Suprapubic skin (tissue), 4 donors: ENCODE data around the gene MAPKAPK5. TPM values are rescaled to one million over a fixed set of nuclear protein-coding genes. Genes with fewer than 3 reads are reported as not detected.

Experiments
- DNase-seq, 2 donors: peaks; one replicate each; pipeline ENCODE4 v3.0.0-alpha.2; 2019; ENCODE audit warnings: low spot score in 2 of 2
- H3K27ac ChIP-seq: fragments of 200-600 bp; sonication (generic); one replicate; pipeline ENCODE4 v1.5.1; 2019
- H3K27me3 ChIP-seq: fragments of 200-600 bp; sonication (generic); one replicate; pipeline ENCODE4 v1.5.1; 2019
- H3K36me3 ChIP-seq: fragments of 200-600 bp; sonication (generic); one replicate; pipeline ENCODE4 v1.5.1; 2019
- H3K4me1 ChIP-seq: fragments of 200-600 bp; sonication (generic); one replicate; pipeline ENCODE4 v1.5.1; 2019
- H3K4me3 ChIP-seq: fragments of 200-600 bp; sonication (generic); one replicate; pipeline ENCODE4 v1.5.1; 2019; ENCODE audit warnings: mild to moderate bottlenecking
- H3K9me3 ChIP-seq: fragments of 200-600 bp; sonication (generic); one replicate; pipeline ENCODE4 v1.5.1; 2019
- CTCF ChIP-seq, 2 donors: fragments of 200-600 bp in 1 of 2; fragments of 450-650 bp in 1 of 2; sonication (generic) in 1 of 2; IDR thresholded peaks; one replicate each; pipeline ENCODE4 v1.5.1; 2016 to 2019; ENCODE audit warnings: antibody characterized with exemption in 2 of 2, mild to moderate bottlenecking in 1 of 2, moderate library complexity in 1 of 2
- EP300 ChIP-seq: sonication (generic); formaldehyde crosslinking; IDR thresholded peaks from one replicate; pipeline ENCODE4 v1.6.1; 2017; ENCODE audit warnings: antibody characterized with exemption
- POLR2A ChIP-seq, 2 donors: fragments of 450-650 bp; IDR thresholded peaks; one replicate each; pipeline ENCODE4 v1.6.1; 2017; ENCODE audit warnings: antibody characterized with exemption in 2 of 2, mild to moderate bottlenecking in 2 of 2, moderate library complexity in 2 of 2
- POLR2AphosphoS5 ChIP-seq, 3 donors: sonication (generic); formaldehyde crosslinking; IDR thresholded peaks; one replicate each; pipeline ENCODE4 v1.6.1; 2017; ENCODE audit warnings: antibody characterized with exemption in 3 of 3
- WGBS: methylation state at CpG from one replicate; pipeline ENCODE4 v1.1.5; 2018; 5-methylcytosine and 5-hydroxymethylcytosine counted together
- total RNA-seq, 4 donors: library from RNA; depleted of rRNA; stranded (reverse); fragments of >200 nt; gene quantifications; one replicate each; pipeline ENCODE4 v1.1.0, GENCODE V29; 2016

MAPKAPK5 gene
- total RNA-seq, 4 donors from 2014 or later, result 38.9 to 69.7 (median 58.6) TPM

- Histone ChIP-seq H3K4me3 (no peak overlapping the region), H3K36me3 (no peaks in the 10 kb centered on the region), H3K27me3 (no peaks in the 10 kb centered on the region), H3K27ac (no peak overlapping the region), H3K9me3 (no peaks in the 10 kb centered on the region), H3K4me1 (no peaks in the 10 kb centered on the region)
- TF ChIP-seq EP300 (no peak), POLR2AphosphoS5 (IDR thresholded peaks at IDR 0.05) (no peak), CTCF (IDR thresholded peaks at IDR 0.05) (no peak), POLR2A (IDR thresholded peaks at IDR 0.05) (no peak)
- 99% methylated on average over 7 of the region's 7 CpGs for WGBS
- no peak for DNase-seq
Measured at GRCh38 chr12:111858778-111859177, 16.8 kb downstream of the MAPKAPK5 start.

GRCh38 chr12:111864913-111865312 lies 22.9 kb downstream of the MAPKAPK5 start:
- Histone ChIP-seq H3K27ac (no peak overlapping the region), H3K4me1 (no peaks in the 10 kb centered on the region), H3K27me3 (no peaks in the 10 kb centered on the region), H3K36me3 (peaks cover 37% of the 10 kb centered on the region), H3K4me3 (no peak overlapping the region), H3K9me3 (no peaks in the 10 kb centered on the region)
- DNase-seq, result no peak
- no peak for TF ChIP-seq CTCF (IDR thresholded peaks at IDR 0.05)
- TF ChIP-seq EP300, result no peak
- no peak for TF ChIP-seq POLR2A (IDR thresholded peaks at IDR 0.05)
- TF ChIP-seq POLR2AphosphoS5 (IDR thresholded peaks at IDR 0.05), result no peak
- 95% methylated on average over 1 of the region's 1 CpG for WGBS

- TF ChIP-seq POLR2A (IDR thresholded peaks at IDR 0.05), result no peak
- TF ChIP-seq POLR2AphosphoS5 (IDR thresholded peaks at IDR 0.05), result no peak
- no peak for TF ChIP-seq CTCF (IDR thresholded peaks at IDR 0.05)
- TF ChIP-seq EP300, result no peak
- 89% methylated on average over 2 of the region's 2 CpGs for whole genome bisulfite sequencing
- Histone ChIP-seq H3K27me3 (no peaks in the 10 kb centered on the region), H3K4me1 (no peaks in the 10 kb centered on the region), H3K36me3 (peaks cover 64% of the 10 kb centered on the region), H3K27ac (no peak overlapping the region), H3K4me3 (no peak overlapping the region), H3K9me3 (no peaks in the 10 kb centered on the region)
- DNase-seq, result no peak
Measured at GRCh38 chr12:111867531-111867930, 25.5 kb downstream of the MAPKAPK5 start.

GRCh38 chr12:111868676-111869588 lies 26.9 kb downstream of the MAPKAPK5 start:
- no peak for TF ChIP-seq CTCF (IDR thresholded peaks at IDR 0.05)
- Histone ChIP-seq H3K27ac (no peak overlapping the region), H3K4me1 (no peaks in the 10 kb centered on the region), H3K9me3 (no peaks in the 10 kb centered on the region), H3K4me3 (no peak overlapping the region), H3K27me3 (no peaks in the 10 kb centered on the region), H3K36me3 (peaks cover 76% of the 10 kb centered on the region)
- DNase-seq, result no peak
- 66% methylated on average over 2 of the region's 2 CpGs for WGBS

GRCh38 chr12:111869671-111870070 lies 27.6 kb downstream of the MAPKAPK5 start:
- H3K27ac ChIP-seq, result no peak overlapping the region
- no peak overlapping the region for H3K4me3 ChIP-seq
- H3K27me3 ChIP-seq, result no peaks in the 10 kb centered on the region
- no peak for DNase-seq
- peaks cover 78% of the 10 kb centered on the region for H3K36me3 ChIP-seq
- TF ChIP-seq CTCF (IDR thresholded peaks at IDR 0.05) (no peak), POLR2A (IDR thresholded peaks at IDR 0.05) (no peak), EP300 (no peak), POLR2AphosphoS5 (IDR thresholded peaks at IDR 0.05) (no peak)
- 100% methylated on average over 1 of the region's 1 CpG for WGBS
- no peaks in the 10 kb centered on the region for H3K9me3 ChIP-seq
- H3K4me1 ChIP-seq, result no peaks in the 10 kb centered on the region
